ENCODE results near the gene TSEN34. TPM values are rescaled to one million over a fixed set of nuclear protein-coding genes. Genes with fewer than 3 reads are reported as not detected.
A peak's percentile ranks its signal among the peaks of the same experiment; 100 is the strongest.
"Not testable (repeated sequence)": the region's sequence is repeated elsewhere in the genome, so short reads cannot be mapped to it uniquely, and the experiment has no call there.

TSEN34 gene
- total RNA-seq, 8 experiments from 2014 or later: 29.7 to 69.7 (median 43.1) TPM

GRCh38 chr19:54165222-54165621 is 25.9 kb upstream of the TSEN34 start:
- WGBS, 10 experiments: 80 to 100% (median 91%) methylated on average over 2 to 14 of the region's 25 CpGs; no CpG with 5 or more reads in 5 of the 10 experiments
- in situ Hi-C loops (cut with MboI; ENCODE audit: low pct_unique_long_range_greater_than_20kb in 2 of 9, low sequenced_read_pairs in 9 of 9, unreplicated experiment in 9 of 9): loop anchor here in 1 of 9 experiments (10.0 kb wide), 1 partner anchor 70 kb away; no protein-coding TSS in a partner anchor
- Histone ChIP-seq H3K4me1 (replicated peaks in 1 of 2) (peaks cover 2 to 14% of the 10 kb centered on the region in 2 donors), H3K27ac (no peak overlapping the region), H3K4me3 (no peak overlapping the region)
- no peak for ATAC-seq (replicated peaks in 6 of 8)

GRCh38 chr19:54168174-54168917 is 22.8 kb upstream of the TSEN34 start:
- ATAC-seq (replicated peaks in 6 of 8): peak; percentile 72 to 96 (median 92)
- WGBS, 10 experiments: 1 to 40% (median 5%) methylated on average over 2 to 9 of the region's 25 CpGs; no CpG with 5 or more reads in 5 of the 10 experiments
- no peak overlapping the region for H3K4me3 ChIP-seq
- in situ Hi-C loops (cut with MboI; ENCODE audit: low pct_unique_long_range_greater_than_20kb in 2 of 9, low sequenced_read_pairs in 9 of 9, unreplicated experiment in 9 of 9): loop anchor here in 1 of 9 experiments (10.0 kb wide), 1 partner anchor 66 kb away; no protein-coding TSS in a partner anchor
- H3K4me1 ChIP-seq (replicated peaks in 1 of 2): peaks cover 0 to 9% of the 10 kb centered on the region in 2 donors
- H3K27ac ChIP-seq: no peak overlapping the region

DNA sequence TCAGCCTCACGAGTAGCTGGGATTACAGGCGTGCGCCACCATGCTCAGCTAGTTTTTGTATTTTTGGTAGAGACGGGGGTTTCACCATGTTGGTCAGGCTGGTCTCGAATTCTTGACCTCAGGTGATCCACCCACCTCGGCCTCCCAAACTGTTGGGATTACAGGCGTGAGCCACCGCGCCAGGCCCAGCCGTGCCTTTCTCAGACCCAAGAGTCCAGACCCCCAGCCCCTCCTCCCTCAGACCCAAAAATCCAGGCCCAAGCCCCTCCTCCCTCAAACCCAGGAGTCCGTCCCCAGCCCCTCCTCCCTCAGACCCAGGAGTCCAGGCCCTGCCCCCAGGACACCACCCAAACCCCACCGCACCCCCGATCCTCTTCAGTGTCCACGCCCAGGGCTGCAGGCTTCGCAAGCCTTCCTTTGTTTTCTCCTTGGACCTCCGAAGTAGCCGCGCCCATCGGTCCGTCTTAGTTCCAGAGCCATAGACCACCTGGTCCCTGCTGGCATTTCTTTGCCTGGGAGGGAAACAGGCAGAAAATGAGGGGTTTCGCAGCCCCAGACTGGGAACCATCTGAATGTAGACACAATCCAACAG is 21.9 kb upstream of the TSEN34 start:
- H3K4me1 ChIP-seq (replicated peaks in 1 of 2): peaks cover 0 to 9% of the 10 kb centered on the region in 2 donors
- H3K4me3 ChIP-seq: no peak overlapping the region
- H3K27ac ChIP-seq: no peak overlapping the region
- WGBS, 10 experiments: 38 to 100% (median 50%) methylated on average over 1 to 4 of the region's 21 CpGs; no CpG with 5 or more reads in 6 of the 10 experiments
- ATAC-seq (replicated peaks in 6 of 8): no peak
- in situ Hi-C loops (cut with MboI; ENCODE audit: low pct_unique_long_range_greater_than_20kb in 2 of 9, low sequenced_read_pairs in 9 of 9, unreplicated experiment in 9 of 9): loop anchor here in 1 of 9 experiments (10.0 kb wide), 1 partner anchor 66 kb away; no protein-coding TSS in a partner anchor

- WGBS, 10 experiments: 60 to 94% (median 72%) methylated on average over 1 to 5 of the region's 23 CpGs; no CpG with 5 or more reads in 4 of the 10 experiments
- H3K4me3 ChIP-seq; in situ Hi-C loops (cut with MboI; ENCODE audit: low pct_unique_long_range_greater_than_20kb in 2 of 9, low sequenced_read_pairs in 9 of 9, unreplicated experiment in 9 of 9); H3K27ac ChIP-seq; H3K4me1 ChIP-seq (replicated peaks in 1 of 2); ATAC-seq (replicated peaks in 6 of 8): not testable (repeated sequence)
These were observed 19.2 kb upstream of the TSEN34 start for GRCh38 chr19:54171736-54172431.

DNA sequence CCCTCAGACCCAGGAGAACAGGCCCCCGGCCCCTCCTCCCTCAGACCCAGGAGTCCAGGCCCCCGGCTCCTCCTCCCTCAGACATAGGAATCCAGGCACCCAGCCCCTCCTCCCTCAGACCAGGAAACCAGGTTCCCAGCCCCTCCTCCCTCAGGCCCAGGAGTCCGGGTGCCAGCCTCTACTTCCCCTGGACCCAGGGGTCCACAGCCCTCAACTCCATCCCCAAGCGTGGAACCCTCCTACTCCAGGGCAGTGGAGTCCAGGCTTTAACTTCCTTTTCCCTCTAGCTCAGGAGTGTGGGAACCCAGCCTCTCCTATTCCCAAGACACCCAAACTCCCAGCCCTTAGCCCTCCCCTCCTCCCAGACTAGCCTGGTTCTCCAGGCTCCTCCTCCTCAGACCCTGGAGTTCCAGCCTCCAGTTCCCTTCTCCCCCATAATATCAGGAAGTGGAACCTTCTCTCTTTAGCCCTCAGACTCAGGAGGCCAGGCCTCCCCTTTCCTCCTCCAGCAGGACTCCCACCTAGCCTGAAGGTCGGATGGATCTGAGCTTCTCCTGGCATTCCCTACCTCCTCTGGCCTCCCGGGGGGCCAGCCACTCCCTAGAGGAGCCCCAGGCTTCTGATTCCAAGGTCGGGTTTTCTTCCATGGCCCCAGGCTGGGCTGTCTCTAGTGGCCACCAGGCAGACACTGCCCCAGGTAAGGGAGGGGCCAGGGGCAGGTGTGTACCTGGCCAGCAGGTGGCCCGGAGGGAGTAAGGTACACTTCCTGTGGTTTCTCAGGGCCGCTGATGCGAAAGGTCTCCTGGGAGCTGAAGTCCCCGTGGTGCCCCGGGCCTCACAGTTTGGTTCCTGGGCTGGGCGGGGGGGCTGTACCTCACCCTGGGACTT is 18.4 kb upstream of the TSEN34 start, which contains the start of gene TMC4:
TSS of gene TMC4 (minus strand) at position 690 of the 888 bp plus-strand sequence. CDS start at position 647, 43 bp downstream.
- H3K27ac ChIP-seq: no peak within 1 kb of the TSS
- H3K4me1 ChIP-seq (replicated peaks in 1 of 2): peaks cover 0 to 9% of the 10 kb centered on the region in 2 donors
- ATAC-seq (replicated peaks in 6 of 8): peak in 6 of 8 experiments; percentile 3 to 29 (median 15)
- in situ Hi-C loops (cut with MboI; ENCODE audit: low pct_unique_long_range_greater_than_20kb in 2 of 9, low sequenced_read_pairs in 9 of 9, unreplicated experiment in 9 of 9): no loop called here
- H3K4me3 ChIP-seq: no peak within 1 kb of the TSS
- whole genome bisulfite sequencing, 10 experiments: 0 to 50% (median 20%) methylated on average over 1 to 3 of the region's 13 CpGs; no CpG with 5 or more reads in 6 of the 10 experiments

DNA sequence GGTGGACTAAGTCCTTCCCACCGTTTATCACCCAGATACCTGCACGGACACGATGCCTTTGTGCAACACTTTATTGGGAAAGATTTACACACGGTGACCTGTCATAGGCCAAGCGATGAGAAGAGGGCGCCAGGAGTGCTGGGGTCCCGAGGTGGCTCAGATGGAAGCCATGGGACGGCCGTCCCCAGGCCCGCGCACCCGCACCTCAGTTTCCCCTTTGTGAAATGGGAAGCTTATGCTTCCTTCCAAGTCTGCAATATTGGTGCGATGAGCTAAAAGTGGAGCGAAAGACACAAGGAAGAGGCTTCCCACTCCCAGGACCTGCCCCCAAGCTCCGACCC is 17.8 kb upstream of the TSEN34 start:
- ATAC-seq (replicated peaks in 6 of 8): no peak
- Histone ChIP-seq H3K4me1 (replicated peaks in 1 of 2) (peaks cover 2 to 11% of the 10 kb centered on the region in 2 donors), H3K4me3 (no peak overlapping the region), H3K27ac (no peak overlapping the region)
- WGBS, 10 experiments: 63 to 100% (median 66%) methylated on average over 1 to 8 of the region's 15 CpGs; no CpG with 5 or more reads in 7 of the 10 experiments
- in situ Hi-C loops (cut with MboI; ENCODE audit: low pct_unique_long_range_greater_than_20kb in 2 of 9, low sequenced_read_pairs in 9 of 9, unreplicated experiment in 9 of 9): no loop called here

- 19 to 60% (median 34%) methylated on average over 2 to 7 of the region's 25 CpGs; no CpG with 5 or more reads in 6 of the 10 experiments for WGBS, 10 experiments
- in situ Hi-C loops (cut with MboI; ENCODE audit: low pct_unique_long_range_greater_than_20kb in 2 of 9, low sequenced_read_pairs in 9 of 9, unreplicated experiment in 9 of 9): no loop called here
- peak in 5 of 8 experiments; percentile 10 to 20 (median 16) for ATAC-seq (replicated peaks in 6 of 8)
- Histone ChIP-seq H3K4me3 (no peak overlapping the region), H3K27ac (no peak overlapping the region), H3K4me1 (replicated peaks in 1 of 2) (peaks cover 11 to 18% of the 10 kb centered on the region in 2 donors)
These were observed 16.9 kb upstream of the TSEN34 start for GRCh38 chr19:54173951-54174834.

DNA sequence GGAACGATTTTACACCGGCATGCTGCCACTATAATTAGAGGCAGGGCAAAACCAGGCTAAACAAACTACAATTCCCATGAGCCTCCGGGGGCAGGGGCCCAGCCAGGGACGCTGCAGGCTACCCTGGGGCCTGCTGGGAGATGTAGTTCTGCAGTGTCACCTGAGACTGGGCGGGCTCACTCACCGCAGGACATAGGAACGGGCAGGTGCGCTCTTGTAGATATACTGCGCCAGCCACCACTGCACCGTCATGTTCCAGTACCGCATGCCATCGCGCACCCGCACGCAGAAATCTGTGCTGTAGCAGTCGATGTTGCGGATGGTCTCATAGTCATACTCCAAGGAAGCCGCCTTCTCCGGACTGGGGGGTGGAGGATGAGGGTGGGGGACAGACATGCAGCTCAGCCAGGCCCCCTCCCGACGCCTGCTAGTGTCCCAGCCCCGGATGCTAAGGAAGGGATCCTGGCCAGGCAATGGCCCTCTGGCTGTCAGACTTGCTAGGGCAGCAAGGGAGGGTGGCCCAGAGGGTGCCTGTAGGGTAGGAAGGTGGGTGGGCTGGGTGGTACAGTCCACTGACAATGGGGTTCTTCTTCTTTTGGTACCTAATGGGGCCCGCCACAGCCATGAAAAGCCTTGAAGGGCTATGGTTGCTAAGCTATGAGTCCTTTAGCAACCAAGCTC is 12.4 kb upstream of the TSEN34 start:
- Histone ChIP-seq H3K4me1 (replicated peaks in 1 of 2) (peaks cover 25% of the 10 kb centered on the region in 2 donors), H3K4me3 (no peak overlapping the region), H3K27ac (peak overlapping the region; percentile 36 to 53)
- ATAC-seq (replicated peaks in 6 of 8): peak in 2 of 8 experiments; percentile 13 to 28
- WGBS, 10 experiments: 25 to 80% (median 57%) methylated on average over 1 to 11 of the region's 23 CpGs; no CpG with 5 or more reads in 3 of the 10 experiments
- in situ Hi-C loops (cut with MboI; ENCODE audit: low pct_unique_long_range_greater_than_20kb in 2 of 9, low sequenced_read_pairs in 9 of 9, unreplicated experiment in 9 of 9): no loop called here

GRCh38 chr19:54179262-54179852 is 11.8 kb upstream of the TSEN34 start:
- in situ Hi-C loops (cut with MboI; ENCODE audit: low pct_unique_long_range_greater_than_20kb in 2 of 9, low sequenced_read_pairs in 9 of 9, unreplicated experiment in 9 of 9): no loop called here
- peak overlapping the region; percentile 36 to 53 for H3K27ac ChIP-seq

GRCh38 chr19:54179921-54180461 is 11.1 kb upstream of the TSEN34 start:
- H3K4me3 ChIP-seq: no peak overlapping the region
- in situ Hi-C loops (cut with MboI; ENCODE audit: low pct_unique_long_range_greater_than_20kb in 2 of 9, low sequenced_read_pairs in 9 of 9, unreplicated experiment in 9 of 9): no loop called here
- ATAC-seq (replicated peaks in 6 of 8): peak; percentile 89 to 99 (median 91)
- H3K27ac ChIP-seq: peak overlapping the region in 1 of 2 donors; percentile 57
- H3K4me1 ChIP-seq (replicated peaks in 1 of 2): peaks cover 25% of the 10 kb centered on the region in 2 donors
- WGBS, 10 experiments: 0 to 67% (median 2%) methylated on average over 1 to 5 of the region's 10 CpGs; no CpG with 5 or more reads in 3 of the 10 experiments

More at GRCh38 chr19:54179262-54179852, 11.8 kb upstream of the TSEN34 start:
- no peak overlapping the region for H3K4me3 ChIP-seq
- ATAC-seq (replicated peaks in 6 of 8): peak in 5 of 8 experiments; percentile 0 to 13 (median 4)
- peaks cover 25% of the 10 kb centered on the region in 2 donors for H3K4me1 ChIP-seq (replicated peaks in 1 of 2)
- 25 to 100% (median 56%) methylated on average over 1 to 9 of the region's 10 CpGs; no CpG with 5 or more reads in 3 of the 10 experiments for WGBS, 10 experiments
